Endodermal cell (in vitro differentiated cells): ENCODE measurements around the gene ZFP64. TPM values are rescaled to one million over a fixed set of nuclear protein-coding genes. Genes with fewer than 3 reads are reported as not detected.

Experiments
- DNase-seq: peaks from one replicate; pipeline ENCODE4 v3.0.0-alpha.2; 2017
- H3K27ac ChIP-seq: 2 replicates; pipeline ENCODE4 v1.5.1; 2013; ENCODE audit warnings: mild to moderate bottlenecking, low read depth, low read length, moderate library complexity
- H3K27me3 ChIP-seq: 2 replicates; pipeline ENCODE4 v1.6.1; 2013; ENCODE audit warnings: mild to moderate bottlenecking, low read length, moderate library complexity; ENCODE audit not compliant: insufficient read depth, control insufficient read depth, poor library complexity, severe bottlenecking
- H3K36me3 ChIP-seq: 2 replicates; pipeline ENCODE4 v1.7.0; 2013; ENCODE audit warnings: mild to moderate bottlenecking, low read length, moderate library complexity; ENCODE audit not compliant: control insufficient read depth, insufficient read depth
- H3K4me1 ChIP-seq: one replicate; pipeline ENCODE4 v1.7.0; 2013; ENCODE audit warnings: low read length; ENCODE audit not compliant: control insufficient read depth, insufficient read depth
- H3K4me3 ChIP-seq: 2 replicates; pipeline ENCODE4 v1.5.1; 2013; ENCODE audit warnings: mild to moderate bottlenecking, low read length, moderate library complexity
- H3K9ac ChIP-seq: 2 replicates; pipeline ENCODE4 v1.6.1; 2013; ENCODE audit warnings: mild to moderate bottlenecking, low read length, moderate library complexity; ENCODE audit not compliant: poor library complexity, severe bottlenecking; ENCODE audit errors: extremely low read depth
- H3K9me3 ChIP-seq: 2 replicates; pipeline ENCODE4 v1.6.1; 2013; ENCODE audit warnings: mild to moderate bottlenecking, low read length, moderate library complexity; ENCODE audit not compliant: control insufficient read depth
- H3K27ac Mint-ChIP-seq: 2 replicates; pipeline ENCODE4 v1.8.0; 2020; ENCODE audit warnings: mixed read lengths
- H3K27me3 Mint-ChIP-seq: 2 replicates; pipeline ENCODE4 v1.8.0; 2021; ENCODE audit warnings: mild to moderate bottlenecking, mixed read lengths; ENCODE audit not compliant: insufficient read depth
- H3K36me3 Mint-ChIP-seq: 2 replicates; pipeline ENCODE4 v1.8.0; 2020; ENCODE audit warnings: low read depth, mixed read lengths
- H3K4me1 Mint-ChIP-seq: 2 replicates; pipeline ENCODE4 v1.8.0; 2020; ENCODE audit warnings: mixed read lengths
- H3K4me3 Mint-ChIP-seq: 2 replicates; pipeline ENCODE4 v1.8.0; 2020; ENCODE audit warnings: mild to moderate bottlenecking, moderate library complexity, mixed read lengths
- H3K9me3 Mint-ChIP-seq: 2 replicates; pipeline ENCODE4 v1.8.0; 2020; ENCODE audit warnings: mild to moderate bottlenecking, mixed read lengths
- WGBS, 2 experiments: methylation state at CpG; one replicate each; pipeline versions ENCODE4 v1.1.5 to v1.1.7; 2013; ENCODE audit warnings: missing lambda C conversion rate in 2 of 2, mixed read lengths in 1 of 2; ENCODE audit not compliant: insufficient coverage in 1 of 2, insufficient read length in 1 of 2; 5-methylcytosine and 5-hydroxymethylcytosine counted together
- total RNA-seq, 2 donors: library from RNA; stranded (reverse); fragmentation: NEBNext Ultra II Directional in 1 of 2; extraction: Animal tissue kit (Norgen Biotek cat#: 25700) in 1 of 2; gene quantifications; 2 replicates in 1 of 2; 3 replicates in 1 of 2; pipeline ENCODE4 v1.2.1, GENCODE V29; 2021
- TF ChIP-seq, protein P1 (sequence below): fragments of 200-600 bp; sonication (generic); conservative IDR thresholded peaks from 2 replicates; pipeline ENCODE4 v1.5.0; 2021; ENCODE audit warnings: antibody characterized with exemption, mild to moderate bottlenecking

ZFP64 gene
- total RNA-seq, 2 donors from 2014 or later, result 24.4 to 32.6 TPM

DNA sequence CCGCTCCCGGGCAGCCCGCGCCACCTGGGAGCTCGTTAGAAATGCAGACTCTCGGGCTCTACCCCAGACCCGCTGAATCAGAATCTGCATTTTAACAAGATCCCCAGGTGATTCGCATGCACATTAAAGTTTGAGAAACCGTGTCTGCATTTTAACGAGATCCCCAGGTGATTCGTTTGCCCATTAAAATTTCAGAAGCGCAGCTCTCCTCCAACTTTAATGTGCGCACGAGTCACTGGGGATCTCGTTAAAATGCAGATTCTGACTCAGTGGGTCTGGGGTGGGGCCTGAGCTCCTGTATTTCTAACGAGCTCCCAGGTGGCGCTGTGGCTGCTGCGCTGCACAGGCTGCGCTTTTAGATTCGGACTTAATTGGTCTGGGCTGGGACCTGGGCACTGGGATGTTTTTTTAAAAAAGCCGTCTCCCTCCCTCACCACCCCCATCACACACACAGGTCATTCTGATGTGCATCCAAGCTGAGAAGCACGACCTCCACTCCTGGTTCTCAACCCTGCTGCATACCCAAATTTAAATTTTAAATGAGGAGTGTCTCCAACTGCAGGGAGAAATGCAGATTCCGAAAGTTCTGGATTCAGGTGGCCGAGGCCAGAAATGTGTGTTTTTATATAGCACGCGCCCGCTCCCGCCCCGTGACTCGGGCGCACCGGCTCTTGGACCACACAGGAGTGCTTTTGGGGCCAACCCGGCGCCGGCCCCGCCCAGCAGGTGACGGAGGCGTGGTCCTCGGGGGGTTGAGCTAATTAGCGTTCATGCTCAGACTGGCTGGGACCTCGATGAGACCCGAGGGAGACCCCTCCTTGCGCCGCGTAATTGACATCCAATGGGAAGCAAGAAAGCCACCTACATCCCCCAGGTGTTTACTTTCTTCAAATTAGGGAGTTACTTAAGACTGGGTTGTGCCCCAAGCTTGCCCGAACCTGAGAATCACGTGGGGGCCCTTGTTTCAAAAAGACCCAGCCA lies 85.8 kb downstream of the ZFP64 start:
- H3K4me1 Mint-ChIP-seq, result peaks cover 23% of the 10 kb centered on the region
- peak overlapping the region; percentile 3 for H3K9ac ChIP-seq
- H3K9me3 ChIP-seq, result no peaks in the 10 kb centered on the region
- peak overlapping the region; percentile 65 for H3K4me3 Mint-ChIP-seq
- H3K27ac Mint-ChIP-seq, result peak overlapping the region; percentile 72
- H3K36me3 ChIP-seq, result no peaks in the 10 kb centered on the region
- no peaks in the 10 kb centered on the region for H3K9me3 Mint-ChIP-seq
- H3K4me1 ChIP-seq, result no peaks in the 10 kb centered on the region
- TF ChIP-seq, protein P1, sequence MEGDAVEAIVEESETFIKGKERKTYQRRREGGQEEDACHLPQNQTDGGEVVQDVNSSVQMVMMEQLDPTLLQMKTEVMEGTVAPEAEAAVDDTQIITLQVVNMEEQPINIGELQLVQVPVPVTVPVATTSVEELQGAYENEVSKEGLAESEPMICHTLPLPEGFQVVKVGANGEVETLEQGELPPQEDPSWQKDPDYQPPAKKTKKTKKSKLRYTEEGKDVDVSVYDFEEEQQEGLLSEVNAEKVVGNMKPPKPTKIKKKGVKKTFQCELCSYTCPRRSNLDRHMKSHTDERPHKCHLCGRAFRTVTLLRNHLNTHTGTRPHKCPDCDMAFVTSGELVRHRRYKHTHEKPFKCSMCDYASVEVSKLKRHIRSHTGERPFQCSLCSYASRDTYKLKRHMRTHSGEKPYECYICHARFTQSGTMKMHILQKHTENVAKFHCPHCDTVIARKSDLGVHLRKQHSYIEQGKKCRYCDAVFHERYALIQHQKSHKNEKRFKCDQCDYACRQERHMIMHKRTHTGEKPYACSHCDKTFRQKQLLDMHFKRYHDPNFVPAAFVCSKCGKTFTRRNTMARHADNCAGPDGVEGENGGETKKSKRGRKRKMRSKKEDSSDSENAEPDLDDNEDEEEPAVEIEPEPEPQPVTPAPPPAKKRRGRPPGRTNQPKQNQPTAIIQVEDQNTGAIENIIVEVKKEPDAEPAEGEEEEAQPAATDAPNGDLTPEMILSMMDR, result peak; percentile 74
- peaks cover 65% of the 10 kb centered on the region for H3K27me3 ChIP-seq
- WGBS, 2 experiments, result 0 to 1% methylated on average over 22 to 47 of the region's 47 CpGs
- peaks cover 63% of the 10 kb centered on the region for H3K27me3 Mint-ChIP-seq
- no peak overlapping the region for H3K27ac ChIP-seq
- peak; percentile 97 for DNase-seq
- no peaks in the 10 kb centered on the region for H3K36me3 Mint-ChIP-seq
- peak overlapping the region; percentile 83 for H3K4me3 ChIP-seq

GRCh38 chr20:52104546-52105441 lies 86.8 kb downstream of the ZFP64 start:
- Mint-ChIP-seq H3K9me3 (no peaks in the 10 kb centered on the region), H3K36me3 (no peaks in the 10 kb centered on the region), H3K27me3 (peaks cover 66% of the 10 kb centered on the region), H3K4me3 (peak overlapping the region; percentile 65), H3K4me1 (peaks cover 23% of the 10 kb centered on the region), H3K27ac (no peak overlapping the region)
- no peaks in the 10 kb centered on the region for H3K4me1 ChIP-seq
- peaks cover 69% of the 10 kb centered on the region for H3K27me3 ChIP-seq
- H3K9me3 ChIP-seq, result no peaks in the 10 kb centered on the region
- peak overlapping the region; percentile 3 for H3K9ac ChIP-seq
- H3K4me3 ChIP-seq, result peak overlapping the region; percentile 83
- H3K27ac ChIP-seq, result no peak overlapping the region
- DNase-seq, result peak; percentile 89
- TF ChIP-seq, protein P1, result no peak
- WGBS, 2 experiments, result 0% methylated on average over 13 to 82 of the region's 82 CpGs
- no peaks in the 10 kb centered on the region for H3K36me3 ChIP-seq

GRCh38 chr20:52103913-52104545 lies 87.5 kb downstream of the ZFP64 start:
- no peaks in the 10 kb centered on the region for H3K36me3 Mint-ChIP-seq
- no peaks in the 10 kb centered on the region for H3K4me1 ChIP-seq
- peak overlapping the region; percentile 65 for H3K4me3 Mint-ChIP-seq
- peaks cover 73% of the 10 kb centered on the region for H3K27me3 Mint-ChIP-seq
- H3K9me3 ChIP-seq, result no peaks in the 10 kb centered on the region
- TF ChIP-seq, protein P1, result no peak
- WGBS, 2 experiments, result 0 to 1% methylated on average over 10 to 27 of the region's 33 CpGs
- H3K36me3 ChIP-seq, result no peaks in the 10 kb centered on the region
- DNase-seq, result peak; percentile 86
- H3K27ac Mint-ChIP-seq, result no peak overlapping the region
- H3K27me3 ChIP-seq, result peaks cover 75% of the 10 kb centered on the region
- H3K9ac ChIP-seq, result peak overlapping the region; percentile 3
- peak overlapping the region; percentile 83 for H3K4me3 ChIP-seq
- H3K4me1 Mint-ChIP-seq, result peaks cover 23% of the 10 kb centered on the region
- H3K9me3 Mint-ChIP-seq, result no peaks in the 10 kb centered on the region
- H3K27ac ChIP-seq, result no peak overlapping the region
